Measurements from ENCODE around the gene BHLHA15. TPM values are rescaled to one million over a fixed set of nuclear protein-coding genes. Genes with fewer than 3 reads are reported as not detected.
A peak's percentile ranks its signal among the peaks of the same experiment; 100 is the strongest.

Gene BHLHA15
- total and polyA plus RNA-seq, 4 experiments from 2014 or later: not detected

DNA sequence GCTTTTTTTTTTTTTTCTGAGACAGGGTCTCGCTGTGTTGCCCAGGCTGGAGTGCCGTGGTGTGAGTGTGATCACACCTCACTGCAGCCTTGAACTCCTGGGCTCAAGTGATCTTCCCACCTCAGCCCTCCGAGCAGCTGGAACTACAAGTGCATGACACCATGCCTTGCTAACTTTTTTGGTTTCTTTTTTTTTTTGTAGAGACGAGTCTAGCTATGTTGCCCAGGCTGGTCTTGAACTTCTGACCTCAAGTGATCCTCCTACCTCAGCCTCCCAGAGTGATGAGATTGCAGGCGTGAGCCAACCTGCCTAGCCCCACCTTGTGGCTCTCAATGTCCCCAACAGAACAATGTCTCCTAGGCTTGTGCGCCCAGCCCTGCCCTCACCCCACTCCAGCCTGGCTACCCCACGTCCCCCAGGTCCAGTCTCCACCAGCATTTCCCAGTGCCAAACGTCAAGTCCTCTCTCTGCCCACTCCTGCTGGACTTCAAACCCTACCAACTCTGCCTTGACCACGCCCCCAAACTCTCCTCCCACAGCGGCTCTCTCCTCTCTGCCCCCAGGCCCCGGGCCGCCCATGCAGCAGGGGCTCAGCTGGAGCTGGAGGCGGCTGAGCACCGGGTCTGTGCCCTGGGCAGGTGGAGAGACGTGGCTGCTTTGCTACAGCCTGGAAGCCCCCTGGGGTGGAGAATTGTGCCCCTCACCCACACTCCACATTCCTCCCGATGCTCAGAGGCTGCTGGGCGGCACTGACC is 18.9 kb downstream of the BHLHA15 start:
- Mint-ChIP-seq H3K4me3 (no peak overlapping the region), H3K9me3 (no peaks in the 10 kb centered on the region), H3K4me1 (no peaks in the 10 kb centered on the region), H3K27ac (peak overlapping the region in 1 of 7 donors; percentile 27), H3K36me3 (peaks cover 30 to 45% of the 10 kb centered on the region in 2 donors), H3K27me3 (no peaks in the 10 kb centered on the region)
- Histone ChIP-seq H3K9me3 (ENCODE audit: control insufficient read depth in 1 of 2, low read length in 2 of 2) (no peaks in the 10 kb centered on the region), H3K36me3 (ENCODE audit: insufficient read depth, low read length) (peaks cover 27% of the 10 kb centered on the region), H3K4me1 (ENCODE audit: insufficient read depth, low read length) (no peaks in the 10 kb centered on the region), H3K27me3 (ENCODE audit: insufficient read depth, low read length) (no peaks in the 10 kb centered on the region), H3K27ac (ENCODE audit: low read depth, low read length) (no peak overlapping the region), H3K4me3 (ENCODE audit: low read length in 2 of 2) (no peak overlapping the region)
- CTCF ChIA-PET (ENCODE audit: partially characterized antibody): no interaction called here
- POLR2A ChIA-PET (ENCODE audit: partially characterized antibody): no interaction called here
- DNase-seq: no peak
- intact Hi-C loops (cut with micrococcal nuclease): no loop called here

DNA sequence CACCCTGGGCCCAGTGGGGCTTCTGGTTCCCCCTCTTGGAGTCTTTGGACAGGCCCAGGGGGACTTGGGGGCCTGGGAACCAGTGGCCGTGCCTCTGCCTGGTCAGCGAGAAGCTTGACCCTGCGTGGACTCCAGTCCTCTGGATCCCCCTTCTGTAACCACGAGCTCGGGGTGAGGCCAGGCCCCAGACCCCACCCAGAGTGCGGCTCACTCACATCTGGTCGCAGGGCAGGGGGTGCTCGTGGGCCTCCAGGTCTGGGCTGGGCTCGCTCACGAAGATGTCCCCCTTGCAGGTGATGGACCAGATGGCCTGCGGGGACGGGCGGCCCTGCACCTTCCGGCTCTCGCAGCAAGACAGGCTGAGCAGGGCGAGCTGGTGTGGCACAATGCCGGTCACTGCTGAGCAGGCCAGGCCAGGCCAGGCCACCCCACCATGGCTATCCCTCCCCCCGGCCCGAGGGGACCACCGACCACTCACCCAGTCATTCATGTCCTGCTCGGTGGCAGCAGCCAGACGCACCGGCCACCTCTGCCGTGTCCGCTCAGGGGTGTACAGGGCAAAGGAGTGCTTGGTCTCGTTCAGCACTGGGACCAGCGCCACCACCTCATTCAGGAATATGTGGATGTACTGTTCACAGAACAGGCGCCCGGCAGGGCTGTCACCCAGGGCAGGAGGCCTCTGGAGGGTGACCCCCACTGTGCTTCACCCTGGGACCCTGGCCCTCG is 19.7 kb downstream of the BHLHA15 start:
- Histone ChIP-seq H3K9me3 (ENCODE audit: control insufficient read depth in 1 of 2, low read length in 2 of 2) (no peaks in the 10 kb centered on the region), H3K27me3 (ENCODE audit: insufficient read depth, low read length) (no peaks in the 10 kb centered on the region), H3K4me1 (ENCODE audit: insufficient read depth, low read length) (no peaks in the 10 kb centered on the region), H3K36me3 (ENCODE audit: insufficient read depth, low read length) (peaks cover 26% of the 10 kb centered on the region), H3K4me3 (ENCODE audit: low read length in 2 of 2) (no peak overlapping the region), H3K27ac (ENCODE audit: low read depth, low read length) (no peak overlapping the region)
- no peak overlapping the region for H3K4me3 Mint-ChIP-seq
- no peaks in the 10 kb centered on the region for H3K9me3 Mint-ChIP-seq
- ChIA-PET CTCF (ENCODE audit: partially characterized antibody) (no interaction called here), POLR2A (ENCODE audit: partially characterized antibody) (no interaction called here)
- no peaks in the 10 kb centered on the region for H3K4me1 Mint-ChIP-seq
- no peak overlapping the region for H3K27ac Mint-ChIP-seq
- intact Hi-C loops (cut with micrococcal nuclease): no loop called here
- no peak for DNase-seq
- H3K27me3 Mint-ChIP-seq: no peaks in the 10 kb centered on the region
- H3K36me3 Mint-ChIP-seq: peaks cover 25 to 40% of the 10 kb centered on the region in 2 donors

DNA sequence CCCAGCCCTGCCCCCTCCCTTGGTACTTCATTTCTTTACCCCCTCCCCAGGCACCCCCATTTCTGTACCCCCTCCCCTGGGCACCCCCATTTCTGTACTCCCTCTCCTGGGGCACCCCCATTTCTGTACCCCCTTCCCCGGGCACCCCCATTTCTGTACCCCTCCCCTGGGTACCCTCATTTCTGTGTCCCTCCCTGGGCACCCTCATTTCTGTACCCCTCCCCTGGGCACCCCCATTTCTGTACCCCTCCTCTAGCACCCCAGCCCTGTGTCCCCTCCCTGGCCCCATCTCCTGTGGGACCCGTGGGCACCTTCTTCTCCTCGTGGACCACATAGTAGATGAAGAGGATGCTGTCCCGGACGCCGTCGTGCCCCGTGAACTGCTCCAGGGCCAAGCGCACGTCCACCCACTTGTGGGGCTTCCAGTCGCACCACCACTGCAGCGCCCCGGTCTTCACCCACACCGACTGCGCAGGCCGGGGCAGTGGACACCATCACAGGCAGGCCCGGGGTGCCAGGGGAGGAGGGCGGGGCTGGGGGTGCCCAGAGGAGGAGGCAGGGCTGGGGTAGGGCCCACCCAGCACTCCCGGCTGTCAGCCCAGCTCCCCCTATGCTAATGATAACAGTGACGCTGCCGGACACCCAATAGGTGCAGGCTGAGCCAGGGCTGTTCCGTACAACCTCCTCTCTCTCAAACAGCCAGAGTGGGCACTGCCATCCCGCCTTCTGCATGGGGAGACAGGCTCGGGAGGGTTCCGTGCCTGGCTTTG is 20.4 kb downstream of the BHLHA15 start:
- Histone ChIP-seq H3K27me3 (ENCODE audit: insufficient read depth, low read length) (no peaks in the 10 kb centered on the region), H3K36me3 (ENCODE audit: insufficient read depth, low read length) (peaks cover 21% of the 10 kb centered on the region), H3K4me1 (ENCODE audit: insufficient read depth, low read length) (no peaks in the 10 kb centered on the region), H3K27ac (ENCODE audit: low read depth, low read length) (no peak overlapping the region), H3K9me3 (ENCODE audit: control insufficient read depth in 1 of 2, low read length in 2 of 2) (no peaks in the 10 kb centered on the region), H3K4me3 (ENCODE audit: low read length in 2 of 2) (no peak overlapping the region)
- Mint-ChIP-seq H3K9me3 (no peaks in the 10 kb centered on the region), H3K4me1 (no peaks in the 10 kb centered on the region), H3K27me3 (no peaks in the 10 kb centered on the region), H3K27ac (no peak overlapping the region), H3K4me3 (no peak overlapping the region), H3K36me3 (peaks cover 21 to 36% of the 10 kb centered on the region in 2 donors)
- intact Hi-C loops (cut with micrococcal nuclease): no loop called here
- CTCF ChIA-PET (ENCODE audit: partially characterized antibody): interaction anchor here (0.8 kb wide), 1 partner anchor 10 kb away, joined by 4 read pairs; no protein-coding TSS in a partner anchor
- POLR2A ChIA-PET (ENCODE audit: partially characterized antibody): no interaction called here
- no peak for DNase-seq

DNA sequence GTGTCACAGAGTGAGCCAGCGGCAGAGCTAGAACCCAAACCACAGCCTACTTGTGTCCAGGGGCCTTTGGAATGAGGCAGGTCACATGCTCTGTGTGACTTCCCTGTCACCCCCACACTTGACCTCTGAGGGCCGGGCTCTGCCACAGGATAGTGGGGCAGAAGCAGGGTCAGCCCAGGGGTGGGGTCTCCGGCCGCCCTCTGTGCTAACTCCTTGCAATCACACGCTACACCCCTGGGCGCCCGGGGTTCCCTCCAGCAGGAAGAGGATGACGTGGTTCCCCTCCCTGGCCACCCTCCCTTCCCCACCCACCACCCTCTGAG is 21.0 kb downstream of the BHLHA15 start:
- Mint-ChIP-seq H3K4me1 (no peaks in the 10 kb centered on the region), H3K4me3 (no peak overlapping the region), H3K27ac (peak overlapping the region in 1 of 7 donors; percentile 36), H3K27me3 (no peaks in the 10 kb centered on the region), H3K9me3 (no peaks in the 10 kb centered on the region), H3K36me3 (peaks cover 21 to 37% of the 10 kb centered on the region in 2 donors)
- DNase-seq: no peak
- Histone ChIP-seq H3K27me3 (ENCODE audit: insufficient read depth, low read length) (no peaks in the 10 kb centered on the region), H3K36me3 (ENCODE audit: insufficient read depth, low read length) (peaks cover 21% of the 10 kb centered on the region), H3K9me3 (ENCODE audit: control insufficient read depth in 1 of 2, low read length in 2 of 2) (no peaks in the 10 kb centered on the region), H3K4me1 (ENCODE audit: insufficient read depth, low read length) (no peaks in the 10 kb centered on the region), H3K4me3 (ENCODE audit: low read length in 2 of 2) (no peak overlapping the region), H3K27ac (ENCODE audit: low read depth, low read length) (no peak overlapping the region)
- intact Hi-C loops (cut with micrococcal nuclease): no loop called here
- CTCF ChIA-PET (ENCODE audit: partially characterized antibody): interaction anchor here (0.8 kb wide), 1 partner anchor 11 kb away, joined by 4 read pairs; no protein-coding TSS in a partner anchor
- POLR2A ChIA-PET (ENCODE audit: partially characterized antibody): no interaction called here

DNA sequence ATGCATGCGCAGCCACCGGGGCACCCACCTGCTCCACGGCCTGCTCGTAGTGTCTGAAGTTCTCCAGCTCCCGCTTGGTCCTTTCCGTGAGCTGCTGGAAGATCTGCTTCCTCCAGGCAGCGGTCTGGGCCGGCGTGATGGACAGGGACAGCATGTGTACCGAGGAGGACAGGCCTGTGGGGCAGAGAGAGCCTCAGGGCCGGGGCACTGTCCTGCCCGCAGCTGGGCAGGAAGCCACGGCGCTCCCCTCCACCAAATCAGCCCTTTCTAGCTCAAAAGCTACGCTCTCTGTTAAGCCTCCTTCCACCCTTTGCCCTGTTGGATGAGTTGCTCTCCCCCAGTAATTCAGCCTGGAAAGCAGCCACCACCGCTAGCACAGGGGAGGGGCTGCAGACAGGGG is 21.6 kb downstream of the BHLHA15 start:
- CTCF ChIA-PET (ENCODE audit: partially characterized antibody): interaction anchor here (0.8 to 1.7 kb wide), 2 partner anchors 11 to 18 kb away, joined by 3 to 4 read pairs; no protein-coding TSS in a partner anchor
- no peak overlapping the region for H3K4me3 Mint-ChIP-seq
- POLR2A ChIA-PET (ENCODE audit: partially characterized antibody): interaction anchor here (0.9 to 1.4 kb wide), 3 partner anchors 11 to 48 kb away, joined by 3 read pairs; no protein-coding TSS in a partner anchor

DNA sequence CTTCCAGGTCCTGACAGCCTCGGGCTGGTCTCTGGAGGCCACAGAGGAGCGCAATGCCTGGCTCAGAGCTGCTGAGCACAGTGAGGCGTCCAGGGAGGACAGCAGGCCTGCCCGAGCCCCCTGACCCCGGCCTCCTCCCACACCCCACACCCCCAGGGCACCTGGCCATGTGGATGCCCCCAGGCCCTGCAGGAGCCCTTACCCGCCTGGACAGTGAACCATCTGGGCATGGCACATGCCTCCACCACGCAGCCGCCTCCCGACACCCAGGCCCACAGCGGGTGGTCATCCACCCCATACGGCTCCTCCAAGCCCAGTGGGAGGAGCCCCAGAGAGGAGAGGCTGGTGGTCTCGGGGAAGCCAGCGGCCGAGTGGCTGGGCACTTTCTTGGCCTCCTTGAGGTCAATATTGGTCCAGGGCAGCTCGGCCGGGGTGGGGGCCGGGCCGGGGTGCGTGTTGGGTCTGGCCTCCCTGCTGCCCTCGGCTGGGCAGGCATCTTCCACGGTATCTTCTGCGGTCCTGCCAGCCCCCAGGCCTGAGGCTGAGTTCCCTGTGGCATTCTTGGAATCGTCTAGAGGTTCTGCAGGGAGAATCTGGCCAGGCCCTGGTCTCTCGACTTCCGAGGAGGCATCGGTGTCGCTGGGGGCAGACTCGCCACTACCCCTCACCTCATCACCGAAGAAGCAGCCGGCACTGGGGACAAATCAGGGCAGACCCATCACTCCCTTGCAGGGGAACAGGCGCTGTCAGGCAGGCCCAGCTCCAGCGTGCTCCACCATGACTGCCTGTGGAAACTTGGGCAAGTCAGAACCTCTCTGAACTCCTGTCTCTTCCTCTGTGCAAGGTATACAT is 22.2 kb downstream of the BHLHA15 start:
- H3K4me1 ChIP-seq (ENCODE audit: insufficient read depth, low read length): no peaks in the 10 kb centered on the region

More for the DNA sequence above, 21.6 kb downstream of the BHLHA15 start:
- peak overlapping the region in 1 of 7 donors; percentile 53 for H3K27ac Mint-ChIP-seq
- H3K36me3 ChIP-seq (ENCODE audit: insufficient read depth, low read length): peaks cover 21% of the 10 kb centered on the region
- intact Hi-C loops (cut with micrococcal nuclease): no loop called here
- no peaks in the 10 kb centered on the region for H3K4me1 ChIP-seq (ENCODE audit: insufficient read depth, low read length)
- no peaks in the 10 kb centered on the region for H3K27me3 Mint-ChIP-seq
- no peak overlapping the region for H3K4me3 ChIP-seq (ENCODE audit: low read length in 2 of 2)
- no peak overlapping the region for H3K27ac ChIP-seq (ENCODE audit: low read depth, low read length)
- H3K9me3 ChIP-seq (ENCODE audit: control insufficient read depth in 1 of 2, low read length in 2 of 2): no peaks in the 10 kb centered on the region
- no peaks in the 10 kb centered on the region for H3K4me1 Mint-ChIP-seq
- H3K27me3 ChIP-seq (ENCODE audit: insufficient read depth, low read length): no peaks in the 10 kb centered on the region
- H3K36me3 Mint-ChIP-seq: peaks cover 21 to 37% of the 10 kb centered on the region in 2 donors
- no peak for DNase-seq
- H3K9me3 Mint-ChIP-seq: no peaks in the 10 kb centered on the region

More for the DNA sequence above, 22.2 kb downstream of the BHLHA15 start:
- Mint-ChIP-seq H3K36me3 (peaks cover 19 to 38% of the 10 kb centered on the region in 2 donors), H3K4me3 (no peak overlapping the region), H3K4me1 (peaks cover 0 to under 1% (median 0%) of the 10 kb centered on the region in 4 donors), H3K27me3 (no peaks in the 10 kb centered on the region), H3K9me3 (no peaks in the 10 kb centered on the region), H3K27ac (peak overlapping the region in 1 of 7 donors; percentile 42)
- Histone ChIP-seq H3K27ac (ENCODE audit: low read depth, low read length) (no peak overlapping the region), H3K4me3 (ENCODE audit: low read length in 2 of 2) (no peak overlapping the region), H3K27me3 (ENCODE audit: insufficient read depth, low read length) (no peaks in the 10 kb centered on the region), H3K9me3 (ENCODE audit: control insufficient read depth in 1 of 2, low read length in 2 of 2) (no peaks in the 10 kb centered on the region), H3K36me3 (ENCODE audit: insufficient read depth, low read length) (peaks cover 21% of the 10 kb centered on the region)
- DNase-seq: no peak
- POLR2A ChIA-PET (ENCODE audit: partially characterized antibody): interaction anchor here (0.9 to 4.1 kb wide), 4 partner anchors 10 to 47 kb away, joined by 3 to 17 read pairs (median 3); partner anchors contain the start of gene TECPR1
- intact Hi-C loops (cut with micrococcal nuclease): no loop called here
- CTCF ChIA-PET (ENCODE audit: partially characterized antibody): interaction anchor here (1.7 kb wide), 1 partner anchor 17 kb away, joined by 3 read pairs; no protein-coding TSS in a partner anchor

Measured in CD4-positive, alpha-beta memory T cell (primary cell).